ENCODE data around the gene NUTM2G. TPM values are rescaled to one million over a fixed set of nuclear protein-coding genes. Genes with fewer than 3 reads are reported as not detected.
"Not testable (repeated sequence)": the region's sequence is repeated elsewhere in the genome, so short reads cannot be mapped to it uniquely, and the experiment has no call there.

NUTM2G gene, protein sequence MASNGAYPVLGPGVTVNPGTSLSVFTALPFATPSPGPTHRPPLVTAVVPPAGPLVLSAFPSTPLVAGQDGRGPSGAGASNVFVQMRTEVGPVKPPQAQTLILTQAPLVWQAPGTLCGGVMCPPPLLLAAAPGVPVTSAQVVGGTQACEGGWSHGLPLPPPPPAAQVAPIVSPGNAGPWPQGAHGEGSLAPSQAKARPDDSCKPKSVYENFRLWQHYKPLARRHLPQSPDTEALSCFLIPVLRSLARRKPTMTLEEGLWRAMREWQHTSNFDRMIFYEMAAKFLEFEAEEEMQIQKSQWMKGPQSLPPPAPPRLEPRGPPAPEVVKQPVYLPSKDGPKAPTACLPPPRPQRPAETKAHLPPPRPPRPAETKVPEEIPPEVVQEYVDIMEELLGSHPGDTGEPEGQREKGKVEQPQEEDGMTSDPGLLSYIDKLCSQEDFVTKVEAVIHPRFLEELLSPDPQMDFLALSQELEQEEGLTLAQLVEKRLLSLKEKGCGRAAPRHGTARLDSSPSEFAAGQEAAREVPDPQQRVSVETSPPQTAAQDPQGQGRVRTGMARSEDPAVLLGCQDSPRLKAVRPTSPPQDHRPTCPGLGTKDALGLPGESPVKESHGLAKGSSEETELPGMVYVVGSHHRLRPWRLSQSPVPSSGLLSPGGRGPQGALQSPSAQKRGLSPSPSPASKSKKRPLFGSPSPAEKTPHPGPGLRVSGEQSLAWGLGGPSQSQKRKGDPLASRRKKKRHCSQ
- 0.10 TPM for polyA plus RNA-seq (2013, experiment 1 of 2)
- 0.38 TPM for polyA plus RNA-seq (2013, experiment 2 of 2)

DNA sequence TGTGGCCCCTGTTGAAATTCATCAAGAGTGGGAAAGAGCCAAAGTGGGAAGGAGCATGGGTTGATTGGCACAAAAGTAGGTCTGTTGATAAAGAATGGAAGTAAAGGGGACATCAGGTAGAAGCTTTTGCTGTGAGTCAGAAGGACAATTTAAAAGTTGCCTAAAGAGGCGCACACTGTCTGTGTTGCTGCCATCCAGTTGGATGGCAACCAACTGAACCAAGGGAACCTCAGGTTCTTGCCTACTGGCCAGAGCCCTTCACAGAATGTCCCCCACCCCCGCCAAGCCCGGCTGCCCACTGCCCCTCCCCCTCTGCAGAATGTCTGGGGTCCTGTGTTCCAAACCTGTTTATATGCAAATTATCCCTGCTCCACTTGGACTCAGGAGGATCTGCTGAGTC is at the start of gene NUTM2G:
Gene NUTM2G (plus strand): TSS at position 301 of the 400 bp plus-strand sequence. CDS start 182 bp downstream, outside the sequence.
- WGBS = no CpG with 5 or more reads among the region's 3 CpGs
- H3K27me3 ChIP-seq (ENCODE audit: insufficient read depth, low read length); H3K4me3 ChIP-seq (ENCODE audit: low read length): not testable (repeated sequence)

DNA sequence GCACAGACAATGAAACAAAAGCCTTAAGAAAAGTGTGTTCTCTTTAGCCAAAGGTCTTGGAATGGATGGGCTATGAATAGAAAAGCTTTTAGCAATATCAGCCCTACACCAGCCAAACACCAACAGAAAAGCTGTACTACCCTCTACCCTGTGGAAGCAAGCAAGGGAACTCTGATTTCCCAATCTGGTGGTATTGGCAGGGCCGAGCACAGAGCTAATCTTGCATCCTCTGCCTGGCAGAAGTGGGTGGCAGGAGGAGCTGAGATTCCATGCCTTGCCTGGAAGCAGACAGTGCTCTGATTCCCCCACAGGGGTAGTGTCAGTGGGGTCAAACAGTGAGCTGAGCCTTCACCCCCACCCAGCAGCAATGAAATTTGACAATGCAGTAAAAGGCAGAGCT is 44.7 kb upstream of the NUTM2G start:
- no peak overlapping the region for H3K4me3 ChIP-seq (ENCODE audit: low read length)
- H3K27ac ChIP-seq (ENCODE audit: low read depth, low read length) = no peak overlapping the region
- H3K36me3 ChIP-seq (ENCODE audit: insufficient read depth, low read length) = no peaks in the 10 kb centered on the region
- peaks cover 3% of the 10 kb centered on the region; the same call in 1 of the 2 replicates for H3K27me3 ChIP-seq (ENCODE audit: insufficient read depth, low read length)
- WGBS = 26% methylated on average over 1 of the region's 1 CpG
- H3K9me3 ChIP-seq (ENCODE audit: insufficient read depth, low read depth, low read length) = no peaks in the 10 kb centered on the region
- no peak overlapping the region for H3K9ac ChIP-seq (ENCODE audit: low read depth, low read length)
- H3K4me1 ChIP-seq (ENCODE audit: insufficient read depth, low read length) = no peaks in the 10 kb centered on the region

More for the DNA sequence above, at the start of gene NUTM2G:
- not testable (repeated sequence) for H3K9me3 ChIP-seq (ENCODE audit: insufficient read depth, low read depth, low read length); H3K9ac ChIP-seq (ENCODE audit: low read depth, low read length); H3K27ac ChIP-seq (ENCODE audit: low read depth, low read length); H3K4me1 ChIP-seq (ENCODE audit: insufficient read depth, low read length); H3K36me3 ChIP-seq (ENCODE audit: insufficient read depth, low read length)

DNA sequence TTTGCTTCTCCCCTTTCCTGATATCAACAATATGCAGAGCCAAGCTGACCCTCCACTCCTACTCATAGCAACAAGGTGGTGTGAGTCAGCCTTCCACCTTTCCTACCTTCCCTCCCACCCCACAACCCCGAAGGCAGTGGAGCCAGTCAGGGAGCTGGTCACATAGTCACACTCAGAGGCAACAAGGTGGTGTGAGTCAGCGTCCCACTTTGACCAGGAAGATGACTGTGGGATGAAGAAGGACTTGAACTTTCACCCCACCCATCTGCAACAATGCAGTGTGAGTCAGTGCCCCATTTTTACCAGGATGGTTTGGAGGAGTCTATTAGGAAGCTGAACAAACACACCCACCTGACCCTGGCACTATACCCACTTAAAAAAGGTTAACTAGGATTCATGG is 44.2 kb upstream of the NUTM2G start:
- Histone ChIP-seq H3K9me3 (ENCODE audit: insufficient read depth, low read depth, low read length) (no peaks in the 10 kb centered on the region), H3K27ac (ENCODE audit: low read depth, low read length) (no peak overlapping the region), H3K4me1 (ENCODE audit: insufficient read depth, low read length) (no peaks in the 10 kb centered on the region), H3K9ac (ENCODE audit: low read depth, low read length) (no peak overlapping the region), H3K27me3 (ENCODE audit: insufficient read depth, low read length) (peaks cover 3% of the 10 kb centered on the region; the same call in 1 of the 2 replicates), H3K36me3 (ENCODE audit: insufficient read depth, low read length) (no peaks in the 10 kb centered on the region), H3K4me3 (ENCODE audit: low read length) (no peak overlapping the region)
- WGBS = 54% methylated on average over 2 of the region's 2 CpGs

DNA sequence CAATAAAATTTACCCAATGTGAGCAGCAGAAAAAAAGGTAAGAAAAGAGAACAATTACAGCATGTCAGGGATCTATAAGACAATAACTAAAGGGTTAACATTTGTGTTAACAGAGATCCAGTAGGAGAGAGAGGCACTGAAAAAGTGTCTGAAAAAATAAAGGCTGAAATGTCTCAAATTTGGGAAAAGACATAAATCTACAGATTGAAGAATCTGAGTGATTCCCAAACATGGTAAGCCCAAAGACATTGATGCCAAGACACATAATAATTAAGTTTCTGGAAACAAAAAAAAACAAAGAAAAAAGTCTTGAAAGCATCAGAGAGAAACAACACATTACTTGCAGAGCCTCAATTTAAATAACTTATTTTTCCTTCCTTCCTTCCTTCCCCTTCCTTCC is 43.2 kb upstream of the NUTM2G start:
- no peaks in the 10 kb centered on the region for H3K9me3 ChIP-seq (ENCODE audit: insufficient read depth, low read depth, low read length)
- no peaks in the 10 kb centered on the region for H3K4me1 ChIP-seq (ENCODE audit: insufficient read depth, low read length)
- H3K27ac ChIP-seq (ENCODE audit: low read depth, low read length) = no peak overlapping the region
- peaks cover 3% of the 10 kb centered on the region; the same call in 1 of the 2 replicates for H3K27me3 ChIP-seq (ENCODE audit: insufficient read depth, low read length)
- H3K36me3 ChIP-seq (ENCODE audit: insufficient read depth, low read length) = no peaks in the 10 kb centered on the region
- no peak overlapping the region for H3K9ac ChIP-seq (ENCODE audit: low read depth, low read length)
- H3K4me3 ChIP-seq (ENCODE audit: low read length) = no peak overlapping the region

DNA sequence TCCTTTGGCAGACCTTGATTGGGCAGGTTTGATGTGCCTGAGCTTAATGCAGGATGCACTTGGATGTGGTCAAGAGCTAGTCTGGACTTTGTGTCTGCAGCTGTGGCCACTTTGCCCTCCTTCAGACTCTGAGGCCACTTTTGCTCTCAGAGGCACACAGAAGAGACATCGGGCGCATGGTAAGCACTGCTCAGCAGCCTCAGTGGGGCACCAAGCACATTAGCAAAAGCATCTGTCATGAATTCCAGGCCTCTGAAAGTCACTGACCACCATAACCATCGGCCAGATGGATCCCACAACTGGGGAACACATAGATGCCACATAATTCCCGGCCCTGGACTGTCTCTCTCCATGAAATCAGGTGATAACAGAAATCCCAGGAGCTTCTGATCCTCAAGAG is 40.1 kb upstream of the NUTM2G start:
- H3K4me3 ChIP-seq (ENCODE audit: low read length) = no peak overlapping the region
- H3K27ac ChIP-seq (ENCODE audit: low read depth, low read length) = no peak overlapping the region
- no peaks in the 10 kb centered on the region for H3K9me3 ChIP-seq (ENCODE audit: insufficient read depth, low read depth, low read length)
- no peaks in the 10 kb centered on the region for H3K36me3 ChIP-seq (ENCODE audit: insufficient read depth, low read length)
- no peak overlapping the region for H3K9ac ChIP-seq (ENCODE audit: low read depth, low read length)
- H3K4me1 ChIP-seq (ENCODE audit: insufficient read depth, low read length) = no peaks in the 10 kb centered on the region
- 93% methylated on average over 4 of the region's 4 CpGs for WGBS
- H3K27me3 ChIP-seq (ENCODE audit: insufficient read depth, low read length) = no peaks in the 10 kb centered on the region

DNA sequence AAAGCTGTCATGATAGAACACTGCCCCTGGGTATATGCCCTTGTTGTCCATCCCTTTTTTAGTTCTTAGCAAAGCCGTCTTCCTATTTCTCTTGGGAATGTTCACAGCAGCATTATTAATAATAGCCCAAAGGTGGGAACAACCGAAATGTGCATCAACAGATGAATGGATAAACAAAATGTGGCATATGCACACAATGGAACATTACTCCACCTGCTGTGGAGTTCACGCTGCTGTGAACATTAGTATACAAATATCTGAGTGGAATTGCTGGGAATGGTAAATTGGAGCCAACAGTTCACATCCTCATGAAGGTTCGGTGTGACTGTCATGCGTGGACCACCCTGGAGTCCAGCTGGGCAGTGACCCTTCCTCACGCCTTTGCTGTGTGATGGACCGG is 36.5 kb upstream of the NUTM2G start:
- H3K27ac ChIP-seq (ENCODE audit: low read depth, low read length) = no peak overlapping the region
- WGBS = 93% methylated on average over 7 of the region's 7 CpGs
- H3K4me3 ChIP-seq (ENCODE audit: low read length) = no peak overlapping the region
- peaks cover 7% of the 10 kb centered on the region; the same call in 1 of the 2 replicates for H3K36me3 ChIP-seq (ENCODE audit: insufficient read depth, low read length)
- no peaks in the 10 kb centered on the region for H3K27me3 ChIP-seq (ENCODE audit: insufficient read depth, low read length)
- H3K4me1 ChIP-seq (ENCODE audit: insufficient read depth, low read length) = no peaks in the 10 kb centered on the region
- H3K9ac ChIP-seq (ENCODE audit: low read depth, low read length) = no peak overlapping the region
- H3K9me3 ChIP-seq (ENCODE audit: insufficient read depth, low read depth, low read length) = no peaks in the 10 kb centered on the region

DNA sequence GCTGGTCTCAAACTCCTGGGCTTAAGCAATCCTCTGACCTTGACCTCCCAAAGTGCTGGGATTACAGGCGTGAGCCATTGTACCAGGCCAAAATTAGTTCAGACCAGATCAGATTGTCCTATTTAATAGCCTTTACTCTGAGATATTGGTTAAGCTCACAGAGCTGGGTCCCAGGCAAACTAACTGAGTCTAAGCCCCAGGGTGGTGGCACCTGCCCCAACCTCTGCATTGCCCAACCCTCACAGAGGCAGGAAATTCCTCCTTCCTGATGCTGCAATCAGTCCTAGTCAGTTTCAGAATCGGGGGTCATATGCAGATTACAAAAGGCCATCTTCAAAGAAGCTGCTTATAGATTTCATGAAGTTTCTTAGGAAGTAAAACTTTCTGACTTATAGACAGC is 28.6 kb upstream of the NUTM2G start:
- not testable (repeated sequence) for H3K9me3 ChIP-seq (ENCODE audit: insufficient read depth, low read depth, low read length); H3K27me3 ChIP-seq (ENCODE audit: insufficient read depth, low read length); H3K4me1 ChIP-seq (ENCODE audit: insufficient read depth, low read length); H3K36me3 ChIP-seq (ENCODE audit: insufficient read depth, low read length); H3K27ac ChIP-seq (ENCODE audit: low read depth, low read length); H3K9ac ChIP-seq (ENCODE audit: low read depth, low read length); H3K4me3 ChIP-seq (ENCODE audit: low read length)
- WGBS = 93% methylated on average over 1 of the region's 2 CpGs

DNA sequence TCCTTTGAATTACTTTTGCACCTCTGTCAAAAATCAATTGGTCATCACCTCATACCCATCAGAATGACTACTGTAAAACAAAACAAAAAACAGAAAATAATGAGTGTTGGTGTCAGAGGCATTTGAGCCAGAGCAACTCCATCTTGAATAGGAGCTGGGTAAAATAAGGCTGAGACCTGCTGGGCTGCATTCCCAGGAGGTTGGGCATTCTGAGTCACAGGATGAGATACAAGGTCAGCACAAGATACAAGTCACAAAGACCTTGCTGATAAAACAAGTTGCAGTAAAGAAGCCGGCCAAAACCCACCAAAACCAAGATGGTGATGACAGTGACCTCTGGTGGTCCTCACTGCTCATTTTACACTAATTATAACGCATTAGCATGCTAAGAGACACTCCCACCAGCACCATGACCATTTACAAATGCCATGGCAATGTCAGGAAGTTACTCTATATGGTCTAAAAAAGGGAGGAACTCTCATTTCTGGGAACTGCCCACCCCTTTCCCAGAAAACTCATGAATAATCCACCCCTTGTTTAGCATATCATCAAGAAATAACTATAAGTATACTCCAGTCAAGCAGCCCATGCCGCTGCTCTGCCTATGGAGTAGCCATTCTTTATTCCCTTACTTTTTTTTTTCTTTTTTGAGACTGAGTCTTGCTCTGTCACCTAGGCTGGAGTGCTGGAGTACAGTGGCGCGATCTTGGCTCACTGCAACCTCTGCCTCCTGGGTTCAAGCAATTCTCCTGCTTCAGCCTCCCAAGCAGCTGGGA is 23.5 kb upstream of the NUTM2G start:
- H3K9ac ChIP-seq (ENCODE audit: low read depth, low read length); H3K36me3 ChIP-seq (ENCODE audit: insufficient read depth, low read length); H3K27ac ChIP-seq (ENCODE audit: low read depth, low read length); H3K4me1 ChIP-seq (ENCODE audit: insufficient read depth, low read length); H3K27me3 ChIP-seq (ENCODE audit: insufficient read depth, low read length); H3K4me3 ChIP-seq (ENCODE audit: low read length); H3K9me3 ChIP-seq (ENCODE audit: insufficient read depth, low read depth, low read length): not testable (repeated sequence)
- no CpG with 5 or more reads among the region's 5 CpGs for WGBS

DNA sequence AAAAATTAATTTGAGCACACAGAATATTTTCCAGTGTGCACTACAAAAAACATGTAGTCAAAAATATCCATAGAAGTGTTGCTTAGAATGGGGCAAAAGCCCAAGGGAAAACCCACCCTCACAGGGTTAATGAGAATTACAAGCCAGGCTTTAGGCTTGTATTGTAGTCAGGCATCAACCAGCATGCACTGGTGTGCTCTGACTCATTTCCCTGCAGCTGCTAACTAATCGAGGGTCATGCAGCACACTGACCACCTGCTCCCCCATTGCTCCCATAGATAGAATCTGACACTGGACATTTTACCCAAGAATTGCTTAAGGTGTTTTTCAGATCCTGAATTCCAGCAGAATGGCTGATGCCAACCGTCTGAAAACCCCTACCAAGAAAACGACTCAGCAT is 20.2 kb upstream of the NUTM2G start:
- H3K4me1 ChIP-seq (ENCODE audit: insufficient read depth, low read length); H3K4me3 ChIP-seq (ENCODE audit: low read length); H3K36me3 ChIP-seq (ENCODE audit: insufficient read depth, low read length); H3K9me3 ChIP-seq (ENCODE audit: insufficient read depth, low read depth, low read length); H3K27me3 ChIP-seq (ENCODE audit: insufficient read depth, low read length); H3K27ac ChIP-seq (ENCODE audit: low read depth, low read length); H3K9ac ChIP-seq (ENCODE audit: low read depth, low read length): not testable (repeated sequence)
- no CpG with 5 or more reads among the region's 3 CpGs for WGBS

DNA sequence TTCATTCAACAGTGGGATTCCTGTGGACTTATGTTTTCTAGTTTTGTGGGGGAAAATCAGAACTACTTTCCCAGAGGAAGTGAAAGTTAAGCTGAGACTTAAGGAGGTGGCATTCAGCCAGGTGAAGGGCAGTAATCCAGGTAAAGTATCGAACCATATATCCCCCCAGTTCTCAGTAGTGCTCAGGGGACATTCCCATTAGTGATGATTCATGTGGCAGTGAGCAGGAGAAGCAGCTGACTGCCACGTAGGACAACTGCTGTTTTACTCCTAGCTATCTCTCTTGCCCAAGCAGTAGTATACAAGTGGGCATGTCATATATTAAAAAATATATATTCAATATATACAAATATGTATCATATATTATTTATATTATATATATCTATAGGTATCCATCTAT is 13.1 kb upstream of the NUTM2G start:
- not testable (repeated sequence) for H3K4me1 ChIP-seq (ENCODE audit: insufficient read depth, low read length); H3K9me3 ChIP-seq (ENCODE audit: insufficient read depth, low read depth, low read length); H3K27ac ChIP-seq (ENCODE audit: low read depth, low read length); H3K9ac ChIP-seq (ENCODE audit: low read depth, low read length); H3K4me3 ChIP-seq (ENCODE audit: low read length); H3K36me3 ChIP-seq (ENCODE audit: insufficient read depth, low read length); H3K27me3 ChIP-seq (ENCODE audit: insufficient read depth, low read length)
- WGBS = 100% methylated on average over 1 of the region's 2 CpGs

DNA sequence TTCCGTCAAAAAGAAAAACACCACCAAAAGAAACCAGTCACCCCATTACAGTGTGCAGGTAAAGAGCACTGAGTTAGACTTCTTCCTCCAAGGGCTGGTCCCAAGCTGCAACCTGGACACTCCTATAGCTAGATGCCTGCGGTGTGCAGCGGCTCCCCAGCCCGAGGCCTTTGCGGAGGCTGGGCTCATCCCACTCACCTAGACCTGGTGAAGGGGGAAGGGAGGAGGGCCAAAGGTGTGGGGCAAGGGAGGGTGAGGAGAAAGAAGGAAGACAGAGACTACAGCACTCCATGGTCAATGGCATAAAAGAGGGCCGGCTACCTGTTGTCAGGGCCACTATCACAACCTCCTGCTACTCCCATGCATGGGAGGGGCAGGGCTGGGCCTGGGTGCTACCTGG is 12.1 kb upstream of the NUTM2G start:
- not testable (repeated sequence) for H3K36me3 ChIP-seq (ENCODE audit: insufficient read depth, low read length); H3K9ac ChIP-seq (ENCODE audit: low read depth, low read length); H3K4me1 ChIP-seq (ENCODE audit: insufficient read depth, low read length); H3K9me3 ChIP-seq (ENCODE audit: insufficient read depth, low read depth, low read length); H3K4me3 ChIP-seq (ENCODE audit: low read length); H3K27me3 ChIP-seq (ENCODE audit: insufficient read depth, low read length); H3K27ac ChIP-seq (ENCODE audit: low read depth, low read length)
- 100% methylated on average over 2 of the region's 6 CpGs for WGBS
